ENCODE results near the gene CRB2.

DNA sequence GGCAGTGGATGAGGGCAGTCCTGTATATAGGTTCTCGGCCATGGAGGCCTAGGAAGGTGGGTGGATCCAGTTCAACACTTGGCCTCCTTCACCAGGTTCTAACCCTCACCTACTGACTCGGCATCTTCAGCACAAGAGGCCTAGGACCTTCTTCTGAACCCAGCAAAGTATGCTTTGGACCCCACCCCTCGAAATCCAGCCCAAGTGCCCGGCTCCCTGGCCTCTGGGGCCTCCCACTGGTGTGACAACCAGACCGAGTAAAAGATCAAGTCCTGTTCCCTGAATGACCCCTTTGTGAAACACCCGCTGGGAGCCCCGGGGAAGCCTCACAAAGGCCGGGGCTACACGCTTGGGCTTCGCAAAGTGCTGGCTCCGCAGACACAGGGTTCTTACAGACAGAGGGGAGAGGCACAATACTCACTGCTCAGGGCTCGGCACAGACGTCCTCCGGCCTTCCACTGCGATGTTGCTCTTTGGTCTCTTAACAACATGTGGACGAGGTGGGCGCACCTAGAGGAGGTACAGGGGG is 47.0 kb downstream of the CRB2 start:
- TF ChIP-seq CTCF (IDR thresholded peaks at IDR 0.05; ENCODE audit: insufficient read depth, low read length), result no peak
- TF ChIP-seq, protein P1, sequence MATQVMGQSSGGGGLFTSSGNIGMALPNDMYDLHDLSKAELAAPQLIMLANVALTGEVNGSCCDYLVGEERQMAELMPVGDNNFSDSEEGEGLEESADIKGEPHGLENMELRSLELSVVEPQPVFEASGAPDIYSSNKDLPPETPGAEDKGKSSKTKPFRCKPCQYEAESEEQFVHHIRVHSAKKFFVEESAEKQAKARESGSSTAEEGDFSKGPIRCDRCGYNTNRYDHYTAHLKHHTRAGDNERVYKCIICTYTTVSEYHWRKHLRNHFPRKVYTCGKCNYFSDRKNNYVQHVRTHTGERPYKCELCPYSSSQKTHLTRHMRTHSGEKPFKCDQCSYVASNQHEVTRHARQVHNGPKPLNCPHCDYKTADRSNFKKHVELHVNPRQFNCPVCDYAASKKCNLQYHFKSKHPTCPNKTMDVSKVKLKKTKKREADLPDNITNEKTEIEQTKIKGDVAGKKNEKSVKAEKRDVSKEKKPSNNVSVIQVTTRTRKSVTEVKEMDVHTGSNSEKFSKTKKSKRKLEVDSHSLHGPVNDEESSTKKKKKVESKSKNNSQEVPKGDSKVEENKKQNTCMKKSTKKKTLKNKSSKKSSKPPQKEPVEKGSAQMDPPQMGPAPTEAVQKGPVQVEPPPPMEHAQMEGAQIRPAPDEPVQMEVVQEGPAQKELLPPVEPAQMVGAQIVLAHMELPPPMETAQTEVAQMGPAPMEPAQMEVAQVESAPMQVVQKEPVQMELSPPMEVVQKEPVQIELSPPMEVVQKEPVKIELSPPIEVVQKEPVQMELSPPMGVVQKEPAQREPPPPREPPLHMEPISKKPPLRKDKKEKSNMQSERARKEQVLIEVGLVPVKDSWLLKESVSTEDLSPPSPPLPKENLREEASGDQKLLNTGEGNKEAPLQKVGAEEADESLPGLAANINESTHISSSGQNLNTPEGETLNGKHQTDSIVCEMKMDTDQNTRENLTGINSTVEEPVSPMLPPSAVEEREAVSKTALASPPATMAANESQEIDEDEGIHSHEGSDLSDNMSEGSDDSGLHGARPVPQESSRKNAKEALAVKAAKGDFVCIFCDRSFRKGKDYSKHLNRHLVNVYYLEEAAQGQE (IDR thresholded peaks at IDR 0.05; ENCODE audit: insufficient replicate concordance, low read depth), result no peak
- TF ChIP-seq POLR2AphosphoS5 (IDR thresholded peaks at IDR 0.05; ENCODE audit: low read depth), result no peak
- TF ChIP-seq GABPA (IDR thresholded peaks at IDR 0.05; ENCODE audit: low read depth), result no peak
